IPS-11a (cell line): ENCODE data around the gene WFS1.

ENCODE experiments used
- H3K4me3 ChIP-seq: one replicate; pipeline ENCODE4 v1.5.1; 2013; ENCODE audit warnings: low read depth, low read length, control low read depth

Gene WFS1

DNA sequence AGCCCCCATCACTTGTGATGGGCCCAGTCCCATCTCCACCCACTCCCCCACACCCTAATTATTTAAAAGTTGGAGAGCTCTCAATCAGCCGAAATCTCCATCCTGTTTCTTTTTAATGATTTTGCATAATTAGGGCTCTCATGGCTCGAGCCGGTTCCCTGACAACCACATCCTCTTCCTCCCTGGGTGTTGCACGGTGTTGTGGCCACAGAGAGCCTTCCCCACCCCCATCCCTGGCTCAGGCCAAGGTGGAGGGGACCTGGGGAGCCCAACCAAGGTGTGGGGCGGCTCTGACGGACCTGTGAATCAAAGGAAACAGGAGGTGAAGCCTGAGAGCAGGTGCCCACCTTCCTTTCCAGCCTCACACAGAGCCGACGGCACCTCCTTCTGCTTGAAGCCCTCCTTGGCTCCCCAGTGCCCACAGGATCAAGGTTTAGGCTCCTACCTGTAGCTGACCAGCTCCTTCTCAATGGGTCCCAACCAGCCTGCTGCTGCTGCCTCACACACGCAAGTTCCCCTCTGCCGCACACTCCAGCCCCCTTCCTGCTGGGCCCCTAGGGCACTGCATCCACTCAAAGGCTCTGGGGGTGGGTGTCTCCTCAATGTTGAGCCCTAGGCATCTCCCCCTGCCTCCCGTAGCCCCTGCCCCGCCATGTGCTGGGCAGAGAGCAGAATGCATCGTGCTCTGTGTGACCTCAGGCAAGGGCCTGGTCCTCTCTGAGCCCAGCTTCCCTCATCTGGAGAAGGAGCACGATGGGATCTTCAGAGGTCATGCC, 68.7 kb downstream of the WFS1 start:
- H3K4me3 ChIP-seq, result no peak overlapping the region

DNA sequence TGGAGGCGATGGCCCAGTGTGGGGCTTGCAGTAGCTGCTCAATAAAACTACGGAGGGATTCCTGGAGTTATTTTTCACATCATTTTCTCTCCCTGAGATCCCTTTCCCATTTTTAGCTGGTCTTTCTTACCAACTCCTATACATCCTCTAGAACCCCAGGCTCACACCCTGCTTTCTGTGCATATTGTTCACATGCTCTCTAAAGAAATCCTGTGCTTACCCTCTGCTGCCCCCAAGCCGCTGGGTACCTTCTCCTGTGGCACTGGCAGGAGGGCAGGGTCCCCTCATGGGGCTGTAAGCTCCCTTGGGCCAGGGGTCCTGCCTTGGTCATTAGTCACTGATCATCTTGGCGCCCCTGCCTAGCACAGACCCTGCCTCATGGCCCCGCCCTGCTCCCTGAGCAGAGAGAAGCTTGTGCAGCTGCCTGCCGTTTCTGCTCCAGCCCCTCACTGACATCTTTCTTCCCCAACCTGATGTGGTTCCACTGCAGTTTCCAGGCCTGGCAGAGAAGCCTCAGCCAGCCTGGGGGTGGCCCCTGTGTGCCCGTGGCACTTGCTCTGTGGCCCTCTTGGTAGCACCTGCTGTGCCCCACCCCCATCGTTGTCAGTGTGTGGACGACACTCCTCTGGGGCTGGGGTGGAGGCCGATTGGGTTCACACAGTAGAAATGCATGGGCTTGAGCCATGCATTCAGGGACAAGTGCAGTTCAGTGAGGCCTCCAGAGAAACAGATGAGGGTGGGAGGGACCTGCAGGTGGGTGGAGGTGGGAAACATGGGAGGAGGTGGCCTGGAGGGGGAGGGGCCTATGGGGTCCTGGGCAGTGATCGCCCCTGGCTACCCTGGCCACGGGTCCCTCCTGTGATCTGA, 69.5 kb downstream of the WFS1 start:
- H3K4me3 ChIP-seq, result no peak overlapping the region

DNA sequence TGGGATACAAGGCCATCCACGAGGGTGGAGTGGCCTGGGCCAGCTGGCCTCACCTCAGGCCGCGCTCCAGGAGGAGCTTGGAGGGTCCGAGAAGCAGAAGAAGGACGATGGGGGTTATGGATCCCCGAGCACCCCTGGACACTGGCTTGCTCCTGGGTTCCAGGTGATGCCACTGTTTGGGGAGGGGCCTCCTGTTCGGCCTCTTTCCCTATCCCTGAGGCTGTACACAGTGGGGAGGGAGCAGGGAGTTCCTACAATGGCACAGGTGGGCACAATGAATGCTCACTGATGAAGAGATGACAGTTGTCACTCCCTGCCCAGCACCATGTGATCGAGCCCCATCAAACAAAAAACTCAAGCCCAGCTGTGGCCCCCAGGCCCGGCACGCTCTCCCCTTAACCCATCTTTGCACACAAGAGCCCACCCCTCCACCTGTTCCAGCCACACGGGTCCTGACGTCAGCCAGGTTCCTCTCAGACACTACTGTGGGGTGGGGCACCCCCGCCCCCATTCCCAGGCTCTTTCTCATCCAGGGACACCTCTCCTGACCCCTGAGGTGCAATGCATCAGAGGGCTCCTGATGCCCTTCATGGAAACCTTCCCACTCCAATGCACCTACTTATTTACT, 70.3 kb downstream of the WFS1 start:
- no peak overlapping the region for H3K4me3 ChIP-seq

DNA sequence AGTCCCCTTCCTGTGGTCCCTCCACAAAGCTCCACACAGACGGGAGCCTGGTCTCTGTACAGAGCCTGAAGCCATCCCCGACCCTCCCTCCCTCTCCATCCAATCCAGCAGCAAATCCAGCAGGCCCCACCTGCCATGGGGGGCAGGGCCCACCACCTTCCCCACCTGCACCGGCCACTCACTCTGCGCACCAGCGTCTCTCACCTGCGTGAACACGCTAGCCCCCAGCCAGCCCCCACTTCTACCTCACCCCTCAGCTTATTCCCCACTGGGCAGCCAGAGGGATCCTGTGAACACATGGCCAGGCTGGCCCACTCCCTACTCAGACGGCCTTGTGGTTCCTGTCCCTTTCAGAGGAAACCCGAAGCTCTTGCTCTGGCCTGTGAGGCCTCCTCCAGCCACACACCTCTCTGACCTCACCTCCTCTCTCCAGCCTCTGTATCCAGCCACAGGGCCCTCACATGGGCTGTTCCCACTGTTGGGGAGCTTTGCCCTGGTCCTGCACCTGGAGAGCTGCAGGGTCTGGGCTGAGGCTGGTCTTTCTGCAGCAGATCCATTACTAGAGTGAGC, 70.9 kb downstream of the WFS1 start:
- H3K4me3 ChIP-seq, result no peak overlapping the region

- no peak overlapping the region for H3K4me3 ChIP-seq
These were observed 72.0 kb downstream of the WFS1 start for GRCh38 chr4:6341696-6342095.

GRCh38 chr4:6342530-6343293, 73.1 kb downstream of the WFS1 start:
- H3K4me3 ChIP-seq, result no peak overlapping the region

- H3K4me3 ChIP-seq, result no peak overlapping the region
These were observed 74.3 kb downstream of the WFS1 start for GRCh38 chr4:6343939-6344408.

- no peak overlapping the region for H3K4me3 ChIP-seq
These were observed 75.6 kb downstream of the WFS1 start for GRCh38 chr4:6345096-6345830.

- H3K4me3 ChIP-seq, result no peak overlapping the region
These were observed 76.2 kb downstream of the WFS1 start for GRCh38 chr4:6345866-6346265.

DNA sequence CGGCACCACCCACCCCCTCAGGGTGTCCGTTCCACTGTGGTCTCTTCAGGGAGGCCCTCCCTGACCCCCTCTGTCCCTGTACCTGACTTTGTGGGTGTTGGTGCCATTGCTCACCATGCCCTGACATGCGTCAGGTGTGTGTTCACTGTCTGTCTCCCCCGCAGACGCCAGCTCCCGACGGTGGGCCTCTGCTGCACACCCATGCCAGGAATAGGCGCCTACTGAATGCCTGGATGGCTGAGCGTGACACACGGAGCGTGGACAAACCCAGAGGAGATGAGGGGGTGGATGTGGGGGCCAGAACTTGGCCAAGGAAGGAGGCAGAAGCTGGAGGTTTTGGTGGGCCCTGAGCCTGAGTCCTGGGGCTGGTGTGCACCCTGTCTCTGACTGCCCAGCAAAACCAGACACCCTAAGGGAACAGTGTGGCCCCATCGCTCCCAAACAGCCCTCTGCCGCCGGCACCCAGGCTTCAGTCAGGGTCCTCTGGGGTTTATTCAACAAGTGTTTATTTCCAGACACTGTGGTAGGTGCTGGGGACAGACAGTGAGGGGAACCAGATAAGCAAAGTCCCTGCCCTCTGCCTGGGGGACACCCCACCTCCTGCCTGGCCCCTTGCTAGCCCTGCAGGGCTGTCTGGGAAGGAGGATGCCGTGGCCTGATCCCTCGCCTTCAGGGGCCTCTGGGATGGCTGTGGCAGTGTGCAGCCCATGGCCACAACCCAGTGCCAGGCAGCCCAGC, 76.9 kb downstream of the WFS1 start:
- no peak overlapping the region for H3K4me3 ChIP-seq

- no peak overlapping the region for H3K4me3 ChIP-seq
These were observed 77.9 kb downstream of the WFS1 start for GRCh38 chr4:6347511-6348045.

- H3K4me3 ChIP-seq, result no peak overlapping the region
These were observed 78.8 kb downstream of the WFS1 start for GRCh38 chr4:6348408-6348807.

- no peak overlapping the region for H3K4me3 ChIP-seq
These were observed 80.4 kb downstream of the WFS1 start for GRCh38 chr4:6349896-6350603.

- H3K4me3 ChIP-seq, result no peak overlapping the region
These were observed 81.0 kb downstream of the WFS1 start for GRCh38 chr4:6350646-6351045.

DNA sequence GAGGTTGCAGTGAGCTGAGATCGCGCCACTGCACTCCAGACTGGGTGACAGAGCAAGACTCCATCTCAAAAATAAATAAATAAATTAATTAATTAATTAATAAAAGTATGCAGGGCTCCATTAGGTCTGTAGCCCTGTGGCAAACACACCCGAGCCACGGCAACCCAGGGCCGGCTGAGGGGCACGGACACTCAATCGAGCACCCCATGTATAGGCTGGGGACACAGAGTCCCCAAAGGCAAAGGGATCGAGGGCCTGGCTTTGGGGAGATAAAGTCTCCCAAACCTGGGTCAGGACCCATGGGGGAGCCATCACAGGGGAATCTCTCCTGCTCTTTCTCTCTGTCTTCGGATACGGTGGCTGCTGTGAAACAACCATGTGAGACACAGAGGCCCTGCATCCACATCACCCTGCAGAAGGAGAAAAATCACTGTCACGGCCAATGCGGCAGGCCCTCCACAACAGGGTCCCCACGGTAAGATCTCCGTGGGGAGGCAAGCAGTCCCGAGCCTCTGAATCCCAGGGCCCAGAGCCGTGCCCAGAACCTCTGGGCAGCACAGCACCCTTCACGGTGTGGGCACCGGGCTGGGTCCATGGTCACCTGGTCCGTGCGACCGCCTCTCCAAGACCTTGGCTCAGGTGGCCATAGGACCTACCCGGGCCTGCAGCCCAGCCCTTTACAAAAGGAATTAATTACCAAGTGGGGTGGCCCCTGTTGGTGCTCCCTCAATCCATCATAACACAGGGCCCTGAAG, 81.8 kb downstream of the WFS1 start:
- no peak overlapping the region for H3K4me3 ChIP-seq

DNA sequence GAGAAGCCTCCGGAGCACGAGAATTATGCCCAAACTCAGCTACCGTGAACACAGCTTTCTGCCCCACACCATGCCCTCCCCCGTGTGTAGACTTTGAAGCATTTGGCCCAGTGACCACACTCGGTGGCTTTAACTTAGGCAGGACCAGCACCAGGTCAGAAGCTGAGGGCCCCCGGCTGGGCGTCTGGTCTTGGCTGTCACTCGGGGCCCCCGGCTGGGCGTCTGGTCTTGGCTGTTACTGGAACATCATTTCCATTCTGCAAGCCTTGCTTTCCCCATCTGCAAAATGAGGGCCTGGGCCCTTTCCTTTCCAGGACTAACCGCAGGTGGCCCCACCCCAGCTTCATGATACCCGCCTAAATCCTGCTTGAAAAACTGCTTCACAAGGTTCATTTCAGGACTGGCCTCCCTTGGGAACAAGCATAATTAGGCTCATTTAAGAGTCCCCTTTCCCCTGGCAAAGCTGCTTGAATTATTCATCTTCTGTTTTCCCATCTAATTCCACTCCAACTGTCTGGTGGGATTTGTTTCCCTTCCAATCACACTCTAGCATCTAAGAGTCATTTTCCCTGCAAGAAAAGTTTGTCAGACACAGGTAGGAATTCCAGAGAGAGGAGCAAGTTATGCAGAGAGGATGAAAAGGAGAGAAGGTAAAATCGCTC, 82.5 kb downstream of the WFS1 start:
- H3K4me3 ChIP-seq, result no peak overlapping the region
